SK-N-MC (cell line): ENCODE data around the gene SMPD3.

Source experiments
- EZH2 ChIP-seq: fragments of 200-600 bp; sonication (generic); IDR thresholded peaks from one replicate; pipeline ENCODE4 v1.6.1; 2017; ENCODE audit warnings: antibody characterized with exemption
- POLR2AphosphoS5 ChIP-seq: IDR thresholded peaks from 2 replicates; pipeline ENCODE4 v1.6.1; 2012; ENCODE audit warnings: mild to moderate bottlenecking, low read depth, low read length, borderline replicate concordance

DNA sequence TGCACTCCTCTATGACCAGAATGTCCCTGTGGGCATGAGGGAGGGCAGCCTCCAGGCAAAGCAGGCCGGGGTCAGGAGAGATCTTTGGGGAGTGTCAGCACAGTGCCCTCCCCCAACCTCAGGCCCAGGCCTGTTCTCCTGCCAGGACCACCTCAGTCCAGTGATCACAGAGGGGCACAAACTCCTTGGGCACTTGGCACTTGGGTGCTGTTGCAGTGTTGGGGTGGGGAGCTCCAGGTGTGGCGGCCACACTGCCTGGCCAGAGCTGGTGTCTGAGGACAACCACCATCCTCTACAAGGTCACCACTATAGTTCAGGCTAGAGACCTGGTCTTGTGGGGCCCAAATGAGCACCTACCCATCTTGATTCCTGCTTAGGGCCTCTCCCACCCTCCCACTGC is 37.2 kb downstream of the SMPD3 start:
- no peak for TF ChIP-seq EZH2
- TF ChIP-seq POLR2AphosphoS5, result no peak
